Neuronal stem cell (in vitro differentiated cells): ENCODE results near the gene ACSS1.

Experiments
- DNase-seq: peaks from one replicate; pipeline ENCODE4 v3.0.0-alpha.2; 2013; ENCODE audit warnings: low spot score
- H2AFZ ChIP-seq: one replicate; pipeline ENCODE4 v1.6.1; 2013; ENCODE audit warnings: mild to moderate bottlenecking, low read length, inconsistent platforms
- H2AK5ac ChIP-seq: 2 replicates; pipeline ENCODE4 v1.6.1; 2013; ENCODE audit warnings: low read depth, mild to moderate bottlenecking, inconsistent platforms, low read length, moderate library complexity, mixed read lengths
- H2BK120ac ChIP-seq: 2 replicates; pipeline ENCODE4 v1.6.1; 2013; ENCODE audit warnings: low read depth, mild to moderate bottlenecking, inconsistent platforms, low read length, moderate library complexity, mixed read lengths
- H2BK12ac ChIP-seq: one replicate; pipeline ENCODE4 v1.6.1; 2013; ENCODE audit warnings: low read length, inconsistent platforms
- H2BK15ac ChIP-seq: 2 replicates; pipeline ENCODE4 v1.6.1; 2013; ENCODE audit warnings: mild to moderate bottlenecking, low read length, inconsistent platforms, mixed read lengths
- H2BK5ac ChIP-seq: one replicate; pipeline ENCODE4 v1.6.1; 2013; ENCODE audit warnings: inconsistent platforms, mild to moderate bottlenecking, low read length, moderate library complexity
- H3K14ac ChIP-seq: one replicate; pipeline ENCODE4 v1.6.1; 2013; ENCODE audit warnings: low read length, inconsistent platforms
- H3K18ac ChIP-seq: 2 replicates; pipeline ENCODE4 v1.6.1; 2013; ENCODE audit warnings: low read length, inconsistent platforms
- H3K23ac ChIP-seq: 2 replicates; pipeline ENCODE4 v1.6.1; 2013; ENCODE audit warnings: low read depth, mild to moderate bottlenecking, mixed read lengths, low read length, inconsistent platforms; ENCODE audit not compliant: poor library complexity
- H3K27ac ChIP-seq: replicated peaks from 3 replicates; pipeline ENCODE4 v1.5.1; 2013; ENCODE audit warnings: low read length, inconsistent platforms
- H3K27me3 ChIP-seq, 3 experiments: 2 replicates each; pipeline ENCODE4 v1.6.1; 2013; ENCODE audit warnings: low read length in 3 of 3, mild to moderate bottlenecking in 2 of 3, inconsistent platforms in 1 of 3, low read depth in 1 of 3, mixed read lengths in 1 of 3, moderate library complexity in 1 of 3; ENCODE audit not compliant: control insufficient read depth in 3 of 3, insufficient read depth in 3 of 3
- H3K36me3 ChIP-seq, 2 donors: replicated peaks in 1 of 2; 2 replicates each; pipeline ENCODE4 v1.6.1; 2013; ENCODE audit warnings: low read length in 2 of 2; ENCODE audit not compliant: control insufficient read depth in 2 of 2, insufficient read depth in 2 of 2
- H3K4ac ChIP-seq: 2 replicates; pipeline ENCODE4 v1.6.1; 2013; ENCODE audit warnings: inconsistent platforms, mild to moderate bottlenecking, low read length, moderate library complexity
- H3K4me1 ChIP-seq, 2 donors: 1 replicate in 1 of 2; 2 replicates in 1 of 2; pipeline ENCODE4 v1.6.1; 2013; ENCODE audit warnings: low read length in 2 of 2, low read depth in 1 of 2; ENCODE audit not compliant: control insufficient read depth in 2 of 2, insufficient read depth in 1 of 2
- H3K4me2 ChIP-seq: one replicate; pipeline ENCODE4 v1.6.1; 2013; ENCODE audit warnings: mild to moderate bottlenecking, low read length, inconsistent platforms; ENCODE audit not compliant: insufficient read depth, poor library complexity, severe bottlenecking
- H3K4me3 ChIP-seq, 2 donors: 2 replicates each; pipeline ENCODE4 v1.5.1; 2013; ENCODE audit warnings: low read length in 2 of 2, mild to moderate bottlenecking in 2 of 2, inconsistent platforms in 1 of 2, moderate library complexity in 1 of 2
- H3K79me1 ChIP-seq: one replicate; pipeline ENCODE4 v1.6.1; 2013; ENCODE audit warnings: low read depth, mild to moderate bottlenecking, inconsistent platforms, low read length, moderate library complexity
- H3K9ac ChIP-seq: one replicate; pipeline ENCODE4 v1.6.1; 2013; ENCODE audit warnings: mild to moderate bottlenecking, low read depth, low read length, inconsistent platforms; ENCODE audit not compliant: poor library complexity
- H3K9me3 ChIP-seq, 2 donors: replicated peaks in 1 of 2; 2 replicates each; pipeline versions ENCODE3 to v1.6.1; 2013; ENCODE audit warnings: low read length in 2 of 2, mild to moderate bottlenecking in 2 of 2, inconsistent platforms in 1 of 2, low read depth in 1 of 2, mixed read lengths in 1 of 2, moderate library complexity in 1 of 2; ENCODE audit not compliant: control insufficient read depth in 2 of 2, insufficient read depth in 1 of 2
- H4K8ac ChIP-seq: one replicate; pipeline ENCODE4 v1.6.1; 2013; ENCODE audit warnings: low read depth, mild to moderate bottlenecking, inconsistent platforms, low read length, moderate library complexity
- H4K91ac ChIP-seq: one replicate; pipeline ENCODE4 v1.6.1; 2013; ENCODE audit warnings: low read length, low read depth, mild to moderate bottlenecking, inconsistent platforms; ENCODE audit not compliant: poor library complexity
- WGBS, 2 donors: extraction: QIAGEN DNeasy Blood & Tissue Kit; methylation state at CpG; one replicate each; pipeline ENCODE4 v1.1.7; 2013; ENCODE audit warnings: missing lambda C conversion rate in 2 of 2, mixed read lengths in 1 of 2; ENCODE audit not compliant: insufficient read length in 2 of 2, insufficient replicate concordance in 1 of 2; ENCODE audit errors: extremely low coverage in 2 of 2; 5-methylcytosine and 5-hydroxymethylcytosine counted together

Gene ACSS1

DNA sequence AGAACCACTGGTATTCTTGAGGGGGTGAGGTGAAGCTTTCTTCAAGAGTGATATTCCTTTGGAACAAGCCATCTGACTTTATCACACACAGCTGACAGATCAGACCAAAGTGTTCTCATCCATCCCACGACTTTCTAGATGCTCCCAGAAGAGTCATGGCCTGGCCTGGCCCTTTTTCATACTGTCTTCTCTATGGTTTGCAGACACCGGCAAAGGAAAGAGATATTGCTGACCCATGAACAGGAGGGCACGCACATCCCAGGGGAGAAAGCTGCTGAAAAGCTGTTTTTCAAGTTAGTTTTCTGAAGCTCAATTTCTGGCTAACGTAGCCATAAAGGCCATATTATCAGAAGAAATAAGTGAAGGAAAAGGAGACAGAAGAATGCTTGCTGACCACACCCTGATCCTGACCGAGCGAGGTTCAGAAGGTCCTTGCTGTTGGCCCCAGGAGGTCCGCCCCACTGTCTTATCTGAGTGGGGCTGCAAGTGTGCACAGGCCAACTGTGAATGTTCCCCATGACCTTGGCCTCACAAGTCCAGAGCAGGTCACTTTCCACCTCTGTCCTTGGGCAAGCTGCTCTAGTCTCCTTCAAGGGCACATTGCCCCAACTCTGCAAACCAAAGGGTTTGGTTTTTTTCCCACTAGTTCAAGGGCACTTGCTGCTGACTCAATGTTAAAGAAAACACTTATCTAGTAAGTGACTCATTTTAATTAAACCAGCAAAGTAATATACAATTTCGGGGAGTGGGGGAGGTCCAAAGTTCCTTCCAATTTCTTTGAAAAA, 2.0 kb downstream of the ACSS1 start:
- H3K9ac ChIP-seq: no peak overlapping the region
- H2BK12ac ChIP-seq: no peak overlapping the region
- no peak overlapping the region for H4K91ac ChIP-seq
- no peak overlapping the region for H2BK5ac ChIP-seq
- H3K14ac ChIP-seq: no peak overlapping the region
- no peak overlapping the region for H3K4me2 ChIP-seq
- no peak overlapping the region for H2AK5ac ChIP-seq
- no peak overlapping the region for H3K4ac ChIP-seq
- H2BK120ac ChIP-seq: no peak overlapping the region
- no peak overlapping the region for H3K4me3 ChIP-seq
- no CpG with 5 or more reads among the region's 8 CpGs for WGBS, 2 donors
- H3K27ac ChIP-seq: no peak overlapping the region
- H3K23ac ChIP-seq: no peak overlapping the region
- H3K9me3 ChIP-seq: peaks cover 0 to 2% of the 10 kb centered on the region in 2 donors
- no peak overlapping the region for H4K8ac ChIP-seq
- H3K18ac ChIP-seq: no peak overlapping the region
- no peak overlapping the region for H2AFZ ChIP-seq
- no peaks in the 10 kb centered on the region for H3K79me1 ChIP-seq
- no peak overlapping the region for H2BK15ac ChIP-seq
- H3K36me3 ChIP-seq: no peaks in the 10 kb centered on the region
- H3K27me3 ChIP-seq: peaks cover 10 to 78% (median 57%) of the 10 kb centered on the region in 3 experiments
- DNase-seq: no peak
- H3K4me1 ChIP-seq: peaks cover 4 to 7% of the 10 kb centered on the region in 2 donors

DNA sequence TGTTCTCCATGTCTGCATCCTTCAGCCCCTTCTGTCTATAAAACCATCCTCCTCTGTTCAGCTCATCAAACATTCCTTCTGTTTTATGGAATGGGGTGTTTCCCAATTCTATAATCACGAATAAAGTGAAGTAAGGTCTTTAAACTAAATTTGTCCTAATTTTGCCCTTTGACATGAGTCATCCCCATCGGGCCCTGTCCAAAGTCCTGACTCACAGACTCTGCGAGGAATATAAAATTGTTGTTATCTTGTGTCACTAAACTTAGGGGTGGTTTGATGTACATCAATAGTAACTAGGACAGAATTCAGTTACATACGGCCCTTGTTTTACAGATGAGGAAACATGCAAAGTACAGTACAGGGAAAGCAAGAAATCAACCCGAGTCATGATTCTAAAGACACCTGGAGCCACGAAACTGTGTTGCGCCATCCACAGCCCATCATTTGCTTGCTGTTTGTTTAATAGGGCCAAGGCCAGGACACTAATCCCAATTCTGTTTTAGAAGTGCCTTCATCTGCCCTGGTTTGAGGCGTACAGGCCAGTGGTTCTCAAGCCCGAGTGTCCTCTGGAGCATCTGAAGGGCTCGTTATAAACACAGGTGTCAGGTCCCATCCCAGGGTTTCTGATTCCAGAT, 2.8 kb downstream of the ACSS1 start:
- Histone ChIP-seq H3K4me2 (no peak overlapping the region), H2BK120ac (no peak overlapping the region), H3K36me3 (no peaks in the 10 kb centered on the region), H3K4me1 (peaks cover 4 to 7% of the 10 kb centered on the region in 2 donors), H4K91ac (no peak overlapping the region), H3K4me3 (no peak overlapping the region), H2BK15ac (no peak overlapping the region), H3K4ac (no peak overlapping the region), H3K14ac (no peak overlapping the region), H2BK12ac (no peak overlapping the region), H3K27ac (no peak overlapping the region), H3K18ac (no peak overlapping the region), H4K8ac (no peak overlapping the region), H3K9me3 (peaks cover 0 to 2% of the 10 kb centered on the region in 2 donors), H2AFZ (no peak overlapping the region), H3K9ac (no peak overlapping the region), H3K79me1 (no peaks in the 10 kb centered on the region), H2AK5ac (no peak overlapping the region), H3K23ac (no peak overlapping the region), H3K27me3 (peaks cover 10 to 75% (median 49%) of the 10 kb centered on the region in 3 experiments), H2BK5ac (no peak overlapping the region)
- WGBS, 2 donors: no CpG with 5 or more reads among the region's 10 CpGs
- no peak for DNase-seq

- no peak overlapping the region for H3K4ac ChIP-seq
- no peak overlapping the region for H3K27ac ChIP-seq
These were observed 3.7 kb downstream of the ACSS1 start for GRCh38 chr20:25054096-25054820.

More at GRCh38 chr20:25054096-25054820, 3.7 kb downstream of the ACSS1 start:
- no peaks in the 10 kb centered on the region for H3K36me3 ChIP-seq
- no peak overlapping the region for H2AFZ ChIP-seq
- H2BK120ac ChIP-seq: no peak overlapping the region
- no peak overlapping the region for H3K9ac ChIP-seq
- no peak overlapping the region for H3K4me2 ChIP-seq
- H3K18ac ChIP-seq: no peak overlapping the region
- H3K27me3 ChIP-seq: peaks cover 10 to 74% (median 41%) of the 10 kb centered on the region in 3 experiments
- H2AK5ac ChIP-seq: no peak overlapping the region
- no peak overlapping the region for H4K91ac ChIP-seq
- peaks cover 4 to 7% of the 10 kb centered on the region in 2 donors for H3K4me1 ChIP-seq
- H3K79me1 ChIP-seq: no peaks in the 10 kb centered on the region
- no peak overlapping the region for H3K14ac ChIP-seq
- H3K9me3 ChIP-seq: peaks cover 0 to 2% of the 10 kb centered on the region in 2 donors
- H3K4me3 ChIP-seq: no peak overlapping the region
- no peak overlapping the region for H2BK5ac ChIP-seq
- no peak overlapping the region for H3K23ac ChIP-seq
- no peak overlapping the region for H2BK15ac ChIP-seq
- no peak for DNase-seq
- no peak overlapping the region for H2BK12ac ChIP-seq
- no CpG with 5 or more reads among the region's 3 CpGs for WGBS, 2 donors
- H4K8ac ChIP-seq: no peak overlapping the region
